Measurements from ENCODE around the gene ORMDL3.

GRCh38 chr17:39887078-39887477 lies 40.3 kb downstream of the ORMDL3 start:
- TF ChIP-seq ZNF785 (tag by site-specific recombination; IDR thresholded peaks at IDR 0.05) (no peak), REST (tag by site-specific recombination; IDR thresholded peaks at IDR 0.05) (no peak), CTCF (tag by site-specific recombination; IDR thresholded peaks at IDR 0.05) (no peak), ZNF776 (tag by site-specific recombination; IDR thresholded peaks at IDR 0.05; ENCODE audit: borderline replicate concordance) (no peak), PBX3 (CRISPR knock-in tag; IDR thresholded peaks at IDR 0.05) (no peak), ZNF501 (tag by site-specific recombination; IDR thresholded peaks at IDR 0.05) (no peak), ZBTB44 (tag by site-specific recombination; IDR thresholded peaks at IDR 0.05) (no peak), ZBTB7A (tag by site-specific recombination; IDR thresholded peaks at IDR 0.05; ENCODE audit: low read depth) (no peak), ZNF274 (IDR thresholded peaks at IDR 0.05; ENCODE audit: low read length) (no peak), ZNF274 (tag by site-specific recombination; IDR thresholded peaks at IDR 0.05; ENCODE audit: borderline replicate concordance) (no peak), ZNF37A (tag by site-specific recombination; IDR thresholded peaks at IDR 0.05) (no peak), ZNF221 (tag by site-specific recombination; IDR thresholded peaks at IDR 0.05; ENCODE audit: borderline replicate concordance) (no peak), ZNF146 (tag by site-specific recombination; IDR thresholded peaks at IDR 0.05) (no peak), ZNF302 (tag by site-specific recombination; IDR thresholded peaks at IDR 0.05; ENCODE audit: low read depth) (no peak), ZBTB11 (tag by site-specific recombination; conservative IDR thresholded peaks at IDR 0.05; ENCODE audit: low read depth) (no peak)
